GM21515 (cell line): ENCODE data around the gene KDM4B.

Experiments
- ATAC-seq: cut with Tn5 transposase; IDR thresholded peaks from one replicate; pipeline ENCODE4 v1.9.1; 2021; ENCODE audit not compliant: unreplicated experiment

Gene KDM4B

DNA sequence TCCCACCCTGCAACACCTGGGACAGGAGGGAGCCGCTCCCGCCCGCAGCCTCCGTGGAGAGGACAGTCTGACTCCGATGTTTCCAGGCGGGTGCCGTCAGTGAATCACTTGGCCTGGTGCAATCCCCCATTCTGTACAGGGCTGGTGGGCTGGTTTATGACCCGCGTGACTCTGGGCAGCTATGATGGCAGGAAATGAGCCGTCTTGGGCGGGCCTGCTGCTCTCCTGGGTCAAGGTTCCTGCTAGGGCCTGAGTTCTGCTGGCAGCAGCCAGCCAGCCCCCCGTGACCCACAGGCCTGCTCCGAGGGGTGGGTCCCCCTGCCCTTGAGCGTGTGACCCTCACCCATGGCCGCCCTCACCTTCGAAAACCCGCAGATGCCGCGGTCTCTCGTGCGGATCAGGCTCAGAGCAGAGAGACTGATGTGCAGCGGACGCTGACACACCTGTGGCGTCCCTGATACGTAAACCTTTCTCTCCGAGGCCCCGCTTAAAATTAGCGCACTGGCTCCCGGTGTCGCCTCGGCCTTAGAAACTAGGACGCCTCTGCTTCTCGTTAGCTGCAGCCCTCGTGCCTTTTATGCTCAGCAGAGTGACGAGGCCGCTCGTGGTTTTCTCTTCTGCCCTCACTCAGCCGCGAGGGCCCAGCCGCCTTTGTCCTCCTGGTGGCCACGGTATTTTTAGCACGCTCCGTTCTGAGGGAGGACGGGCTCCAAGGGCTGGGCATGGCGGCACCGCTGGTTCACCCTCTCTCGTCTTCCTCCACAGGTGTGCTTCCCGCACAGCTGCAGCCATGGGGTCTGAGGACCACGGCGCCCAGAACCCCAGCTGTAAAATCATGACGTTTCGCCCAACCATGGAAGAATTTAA is 63.4 kb downstream of the KDM4B start:
- ATAC-seq: no peak

DNA sequence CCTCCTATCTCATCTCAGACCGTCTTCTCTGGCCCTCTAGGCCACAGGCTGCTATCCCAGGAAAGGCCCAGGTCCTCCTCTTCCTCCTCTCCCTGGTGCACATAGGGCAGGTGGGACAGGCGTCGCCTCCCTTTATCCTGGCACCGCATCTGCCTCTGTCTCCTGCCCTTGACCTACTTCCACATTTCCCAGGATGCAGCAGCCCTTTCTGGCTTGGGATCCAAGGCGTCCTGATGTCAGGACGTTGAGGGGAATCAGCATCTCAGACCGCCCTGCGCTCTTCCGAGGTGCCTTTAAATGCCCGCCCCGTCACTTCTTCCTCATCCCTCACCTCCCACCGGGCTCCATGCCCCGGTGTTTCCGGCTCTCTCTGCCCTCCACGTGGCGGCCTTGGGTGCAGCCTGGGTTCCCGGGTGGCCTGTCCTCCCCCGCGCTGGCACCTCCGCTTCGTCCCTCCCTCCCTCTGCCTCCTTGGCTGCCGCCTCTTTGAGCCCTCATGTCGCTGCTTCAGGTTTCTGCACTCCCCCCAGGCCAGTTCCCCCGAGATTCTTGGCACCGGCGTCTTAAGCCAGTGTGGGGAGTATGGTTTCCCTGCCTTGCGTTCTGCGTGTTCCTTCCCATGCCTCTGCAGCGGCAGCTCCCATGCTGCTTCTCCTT is 66.3 kb downstream of the KDM4B start:
- ATAC-seq: no peak

DNA sequence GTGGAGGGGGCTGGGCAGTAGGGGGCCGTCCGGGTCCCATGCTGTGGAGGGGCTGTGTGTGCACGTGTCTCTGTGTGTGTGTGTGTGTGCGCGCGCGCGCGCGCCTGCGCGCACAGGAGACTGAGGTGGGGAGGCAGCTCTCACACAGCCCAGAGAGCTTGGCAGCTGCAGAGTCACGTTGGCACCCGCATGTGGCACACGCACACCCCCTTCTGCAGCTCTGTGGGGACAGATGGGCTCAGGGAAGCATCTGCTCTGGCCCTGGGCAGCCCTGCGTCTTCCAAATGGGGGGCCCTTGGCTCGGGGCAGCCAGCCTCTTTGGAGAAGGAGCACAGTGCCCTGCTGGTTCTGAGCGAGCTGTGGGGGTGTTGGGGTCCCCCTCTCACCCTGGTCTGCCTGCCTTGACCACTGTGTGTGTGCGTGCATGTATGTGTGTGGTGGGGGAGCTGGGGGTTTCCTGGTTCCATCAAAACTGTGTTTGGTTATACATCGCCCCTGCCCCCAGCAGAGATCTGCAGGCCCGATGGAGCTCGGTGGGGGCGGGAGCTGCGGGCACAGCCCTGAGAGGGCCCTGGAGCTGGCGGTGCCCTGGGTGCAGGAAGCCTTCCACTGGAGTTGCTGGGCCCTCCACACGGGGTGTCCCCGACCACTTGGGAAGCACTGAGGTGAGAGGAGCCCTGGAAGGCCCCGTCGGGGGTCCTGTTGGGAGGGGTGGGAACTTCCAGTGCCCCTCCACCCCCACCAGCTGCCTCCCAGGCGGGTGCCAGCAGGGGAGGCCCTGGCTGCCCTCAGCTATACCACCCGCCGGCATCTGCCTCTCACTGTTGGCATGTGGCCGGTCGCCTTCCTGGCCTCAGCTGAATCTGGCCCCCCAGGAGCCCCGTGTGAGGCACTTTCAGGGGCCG is 67.1 kb downstream of the KDM4B start:
- ATAC-seq: no peak

DNA sequence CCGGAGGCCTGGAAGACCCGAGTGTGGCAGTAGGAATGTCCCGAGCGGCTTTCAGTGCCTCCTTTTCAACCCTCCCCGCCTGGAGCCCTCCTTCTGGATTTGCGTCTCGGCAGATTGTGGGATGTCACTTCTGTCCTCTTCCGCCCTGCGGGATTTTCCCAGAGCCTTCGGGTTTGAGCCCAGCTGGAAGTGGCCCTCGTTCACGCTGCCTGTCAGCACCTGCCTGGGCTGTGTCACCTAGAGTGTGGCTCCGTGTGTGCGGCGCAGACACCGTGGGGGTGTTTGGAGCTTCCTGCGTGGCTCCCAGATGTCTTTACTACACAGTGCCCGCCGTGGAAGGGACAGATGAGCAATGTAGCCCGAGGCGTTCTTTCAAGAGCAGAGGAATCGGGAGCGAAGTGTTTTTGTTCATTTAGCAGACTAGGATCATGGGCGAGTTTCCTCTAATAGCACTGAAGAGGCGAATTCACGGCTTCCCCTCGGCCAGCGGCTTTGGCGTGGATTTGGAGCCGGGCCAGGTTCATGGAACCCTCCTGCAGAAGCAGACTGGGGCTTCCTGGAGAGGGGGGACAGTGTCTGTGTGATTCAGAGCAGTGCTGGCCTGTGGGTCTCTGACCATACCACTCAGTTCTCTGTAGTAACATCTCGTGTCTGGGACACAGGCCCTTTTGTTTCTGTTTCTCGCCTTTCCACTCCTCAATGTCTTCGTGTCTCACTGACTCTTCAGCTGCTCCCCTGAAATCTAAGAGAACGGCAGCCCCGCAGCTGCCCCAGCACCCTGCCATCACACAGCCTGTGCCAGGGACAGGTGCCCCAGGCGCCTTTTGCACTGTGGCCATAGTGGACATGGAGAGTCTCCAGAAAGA is 68.0 kb downstream of the KDM4B start:
- no peak for ATAC-seq

DNA sequence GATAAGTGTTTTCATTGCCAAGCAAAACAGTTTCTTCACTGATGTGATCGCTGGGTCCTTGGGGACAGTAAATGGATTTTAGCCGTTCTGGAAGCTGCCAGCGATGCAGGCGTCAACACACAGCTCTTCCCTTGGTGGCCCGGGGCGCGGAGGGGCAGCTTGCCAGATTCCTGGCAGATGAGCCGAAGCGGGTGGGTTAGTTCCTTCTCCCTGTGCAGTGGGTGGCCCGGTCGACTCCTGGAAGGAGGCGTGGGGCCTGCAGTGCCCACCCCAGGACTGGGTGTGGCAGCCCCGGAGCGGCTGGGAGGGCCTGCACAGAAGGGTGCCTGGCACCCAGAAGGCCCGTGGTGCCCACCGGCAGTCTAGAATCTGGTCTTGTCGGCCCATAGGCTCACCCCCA is 69.0 kb downstream of the KDM4B start:
- ATAC-seq: no peak

DNA sequence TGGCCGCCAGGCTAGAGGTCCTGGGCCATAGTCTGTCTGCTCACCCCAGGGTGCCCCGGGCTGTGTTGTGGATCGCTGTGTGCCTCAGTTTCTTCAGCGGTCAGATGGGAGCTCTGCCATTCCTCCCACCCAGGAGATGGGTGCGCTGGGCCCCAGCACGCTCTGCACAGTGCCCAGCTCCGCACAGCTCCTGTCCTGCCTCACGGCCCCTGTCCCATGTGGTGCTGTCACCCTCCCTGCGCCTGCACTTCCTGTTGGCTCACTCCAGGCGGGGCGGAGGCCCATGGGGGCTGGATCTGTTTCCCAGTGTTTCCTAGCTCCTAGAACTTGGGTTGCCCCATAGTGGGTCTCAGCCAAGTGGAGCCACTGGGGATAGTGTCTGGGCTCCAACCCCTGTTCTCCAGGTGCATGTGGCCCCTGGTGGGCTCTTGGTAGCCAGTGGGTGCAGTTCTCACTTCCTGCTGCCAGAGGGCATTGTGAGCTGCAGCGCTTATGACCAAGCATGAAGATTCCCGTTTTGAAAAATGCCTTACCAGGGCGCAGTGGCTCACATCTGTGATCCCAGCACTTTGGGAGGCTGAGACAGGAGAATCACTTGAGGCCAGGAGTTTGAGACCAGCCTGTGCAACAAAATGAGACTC is 69.8 kb downstream of the KDM4B start:
- no peak for ATAC-seq

DNA sequence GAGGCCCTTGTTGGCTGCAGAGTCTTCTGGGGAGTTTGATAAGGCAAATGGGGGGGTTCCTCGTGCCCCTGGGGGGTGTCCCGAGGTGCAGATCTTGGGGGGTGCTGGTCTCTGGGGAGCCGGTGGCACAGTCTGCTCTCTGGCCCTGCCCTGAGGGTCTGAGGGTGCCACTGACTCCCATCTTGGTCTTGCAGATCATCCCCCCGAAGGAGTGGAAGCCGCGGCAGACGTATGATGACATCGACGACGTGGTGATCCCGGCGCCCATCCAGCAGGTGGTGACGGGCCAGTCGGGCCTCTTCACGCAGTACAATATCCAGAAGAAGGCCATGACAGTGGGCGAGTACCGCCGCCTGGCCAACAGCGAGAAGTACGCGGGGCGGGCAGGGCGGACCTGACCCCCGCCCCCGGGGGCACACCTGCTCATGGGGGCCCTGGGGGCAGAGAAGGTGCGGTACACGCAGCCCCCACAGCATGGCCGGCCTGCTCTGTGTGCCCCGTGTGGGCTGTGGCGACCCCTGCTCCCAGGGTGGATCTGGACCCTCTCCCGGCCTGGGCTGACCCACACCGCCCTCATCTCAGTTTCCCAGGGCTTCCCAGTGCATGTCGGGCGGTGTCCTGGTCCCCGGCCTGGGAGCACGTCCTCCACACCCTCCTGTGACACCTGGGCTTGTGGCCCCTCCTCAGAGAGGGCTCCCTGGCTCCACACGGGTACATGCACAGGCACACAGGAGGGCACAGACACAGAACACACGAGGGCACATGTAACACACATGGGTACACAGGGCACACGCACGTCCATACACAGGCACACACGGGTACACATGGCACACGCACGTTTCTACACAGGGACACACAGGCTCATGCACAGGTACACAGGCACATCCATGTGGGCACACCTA is 71.0 kb downstream of the KDM4B start:
- ATAC-seq: no peak

DNA sequence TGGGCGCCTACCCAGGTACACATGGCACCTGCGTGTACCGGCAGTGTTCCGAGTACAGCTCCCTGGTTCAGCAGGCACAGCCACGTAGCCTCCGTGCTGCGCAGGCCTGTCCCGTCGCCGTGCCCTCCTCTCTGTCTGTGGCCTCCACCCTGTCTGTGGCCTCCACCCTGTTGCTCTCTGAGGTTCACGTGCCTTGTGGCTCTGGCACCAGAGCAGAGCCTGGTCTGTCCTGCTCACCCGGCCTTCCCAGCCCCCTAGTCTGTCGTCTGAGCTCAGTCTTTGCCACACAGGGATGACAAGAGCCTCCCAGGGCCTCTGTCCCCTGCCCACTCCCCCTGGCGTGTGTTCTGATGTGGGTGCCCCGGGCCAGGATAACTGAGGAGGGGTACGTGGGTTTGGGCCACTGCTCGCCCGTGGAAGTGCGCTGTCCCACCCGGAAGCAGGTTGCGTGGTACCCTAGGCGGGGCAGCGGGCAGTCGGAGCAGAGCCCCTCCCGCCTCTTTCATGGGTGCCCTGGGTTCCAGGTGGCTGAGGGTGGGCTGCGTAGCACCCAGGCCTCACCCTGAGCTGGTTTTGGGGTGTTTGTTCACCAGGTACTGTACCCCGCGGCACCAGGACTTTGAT is 71.7 kb downstream of the KDM4B start:
- no peak for ATAC-seq

DNA sequence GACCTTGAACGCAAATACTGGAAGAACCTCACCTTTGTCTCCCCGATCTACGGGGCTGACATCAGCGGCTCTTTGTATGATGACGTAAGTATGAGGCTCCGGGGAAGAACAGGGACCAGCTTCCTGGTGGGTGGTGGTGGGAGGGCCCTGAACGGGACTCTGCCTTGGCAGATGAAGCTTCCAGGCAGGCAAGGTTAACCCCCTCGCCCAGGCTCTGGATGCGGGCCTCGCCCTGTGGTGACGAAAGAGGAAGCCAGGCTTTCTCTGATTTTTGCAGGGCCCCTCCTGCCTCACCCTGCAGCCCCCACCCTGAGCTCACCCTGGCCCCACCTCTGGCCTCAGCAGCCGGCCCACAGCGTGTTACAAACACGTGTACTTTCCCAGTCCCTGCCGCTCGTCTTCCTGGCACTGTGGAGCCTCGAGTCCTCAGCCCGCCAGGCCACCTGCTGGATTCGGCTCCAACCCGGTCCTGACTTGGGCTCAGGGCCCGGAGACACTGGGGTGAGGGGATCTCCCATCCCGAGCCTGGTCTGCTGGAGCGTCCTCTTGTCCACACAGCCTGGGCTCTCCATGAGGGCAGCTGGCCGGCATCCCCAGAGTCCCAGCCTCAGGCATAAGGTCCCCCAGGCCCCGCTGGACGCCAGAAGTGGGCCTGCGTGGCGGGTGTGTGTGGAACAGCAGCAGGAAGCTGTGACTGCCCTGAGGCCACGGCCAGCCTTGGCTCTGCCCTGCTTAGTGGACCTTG is 72.4 kb downstream of the KDM4B start:
- no peak for ATAC-seq

DNA sequence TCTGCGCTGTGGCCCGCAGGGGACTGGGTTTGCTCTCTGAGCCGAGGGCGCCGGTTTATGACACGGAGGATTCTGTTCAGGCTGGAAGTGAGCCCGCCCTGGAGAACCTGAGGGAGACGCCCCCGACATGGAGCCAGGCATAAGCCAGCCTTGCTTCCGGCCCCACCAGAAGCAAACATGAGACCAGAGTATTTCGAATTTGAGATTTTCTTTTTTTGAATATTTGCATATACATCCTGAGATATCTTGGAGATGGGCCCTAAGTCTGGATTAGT is 72.9 kb downstream of the KDM4B start:
- no peak for ATAC-seq

DNA sequence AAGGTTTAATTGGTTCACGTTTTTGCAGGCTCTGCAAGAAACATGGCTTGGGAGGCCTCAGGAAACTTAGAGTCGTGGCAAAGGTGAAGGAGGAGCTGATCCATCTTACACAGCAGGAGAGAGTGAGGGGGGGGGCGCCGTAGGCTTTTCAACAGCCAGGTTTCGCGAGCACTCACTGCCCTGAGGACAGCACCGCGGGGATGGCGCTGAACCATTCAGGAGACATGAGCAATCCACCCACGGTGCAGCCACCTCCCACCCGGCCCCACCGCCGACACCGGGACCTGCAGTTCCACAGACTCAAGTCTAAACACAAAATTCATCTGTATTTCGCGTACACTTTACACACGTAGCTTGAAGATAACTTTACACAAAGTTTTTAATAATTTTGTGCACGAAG is 73.6 kb downstream of the KDM4B start:
- ATAC-seq: no peak

DNA sequence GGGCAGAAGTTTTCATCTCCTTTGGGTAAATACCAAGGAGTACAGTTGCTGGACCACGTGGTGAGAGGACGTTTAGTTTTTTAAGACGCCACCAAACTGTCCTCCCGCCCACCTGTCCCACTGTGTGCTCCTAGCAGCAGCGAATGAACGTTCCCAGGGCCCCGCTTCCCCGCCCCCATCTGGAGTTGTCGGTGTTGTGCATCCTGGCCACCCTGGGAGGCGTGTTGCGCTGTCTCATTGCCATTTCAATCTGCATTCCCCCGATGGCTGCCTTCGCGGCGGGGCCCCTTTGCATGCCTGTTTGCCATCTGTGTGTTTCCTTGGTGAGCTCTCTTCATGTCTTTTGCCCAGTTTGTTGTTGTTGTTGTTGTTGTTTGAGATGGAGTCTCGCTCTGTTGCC is 76.1 kb downstream of the KDM4B start:
- no peak for ATAC-seq

DNA sequence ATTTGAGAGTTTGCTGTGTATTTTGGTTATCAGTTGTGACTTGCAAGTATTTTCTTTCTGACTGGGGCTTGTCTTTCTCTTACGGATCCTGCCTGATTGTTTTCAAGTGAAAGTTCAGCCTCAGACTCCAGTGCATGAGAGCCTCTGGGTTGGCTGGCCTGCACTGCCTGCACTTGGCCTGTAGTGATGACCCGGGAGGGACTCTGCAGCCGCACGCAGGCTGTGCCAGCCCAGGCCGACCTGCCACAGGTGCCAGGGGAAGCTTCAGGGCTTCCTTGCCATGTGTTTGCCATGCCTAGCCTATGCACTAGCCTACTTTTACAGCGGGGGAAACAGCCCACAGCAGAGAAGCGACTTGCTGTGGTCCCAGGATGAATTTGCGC is 77.0 kb downstream of the KDM4B start:
- ATAC-seq: no peak

DNA sequence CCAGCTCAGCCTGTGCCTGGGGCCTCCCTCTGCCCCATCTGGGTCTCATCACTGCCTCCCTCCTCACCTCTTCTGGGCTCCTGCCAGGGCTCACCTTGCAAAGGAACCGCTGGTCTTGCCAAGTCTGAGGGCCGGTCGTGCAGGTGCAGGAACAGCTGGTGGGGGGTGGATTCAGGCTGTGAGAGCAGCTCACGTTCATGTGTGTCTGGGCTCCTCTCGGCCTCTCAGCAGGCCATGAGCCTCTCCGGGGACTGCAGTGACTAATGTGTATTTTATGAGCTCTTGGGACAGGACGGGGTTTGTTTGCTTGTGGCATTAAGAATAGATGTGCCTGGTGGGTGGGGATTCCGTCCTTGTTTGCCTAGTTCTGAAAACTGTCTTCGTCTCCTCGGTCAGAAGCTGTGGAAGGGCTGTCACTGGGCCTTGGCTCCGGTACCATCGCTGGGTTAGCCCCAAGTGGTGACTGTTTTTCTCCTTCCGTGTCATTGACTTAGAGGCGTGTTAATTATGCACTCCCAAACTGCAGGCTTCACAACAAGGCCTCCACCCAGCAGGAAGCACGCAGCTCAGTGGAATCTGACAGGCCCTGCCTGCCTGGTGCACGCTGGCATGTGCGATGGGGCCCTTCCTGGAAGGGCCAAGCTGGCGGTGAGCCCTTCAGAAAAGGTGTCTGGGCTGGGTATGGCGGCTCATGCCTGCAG is 77.6 kb downstream of the KDM4B start:
- no peak for ATAC-seq

DNA sequence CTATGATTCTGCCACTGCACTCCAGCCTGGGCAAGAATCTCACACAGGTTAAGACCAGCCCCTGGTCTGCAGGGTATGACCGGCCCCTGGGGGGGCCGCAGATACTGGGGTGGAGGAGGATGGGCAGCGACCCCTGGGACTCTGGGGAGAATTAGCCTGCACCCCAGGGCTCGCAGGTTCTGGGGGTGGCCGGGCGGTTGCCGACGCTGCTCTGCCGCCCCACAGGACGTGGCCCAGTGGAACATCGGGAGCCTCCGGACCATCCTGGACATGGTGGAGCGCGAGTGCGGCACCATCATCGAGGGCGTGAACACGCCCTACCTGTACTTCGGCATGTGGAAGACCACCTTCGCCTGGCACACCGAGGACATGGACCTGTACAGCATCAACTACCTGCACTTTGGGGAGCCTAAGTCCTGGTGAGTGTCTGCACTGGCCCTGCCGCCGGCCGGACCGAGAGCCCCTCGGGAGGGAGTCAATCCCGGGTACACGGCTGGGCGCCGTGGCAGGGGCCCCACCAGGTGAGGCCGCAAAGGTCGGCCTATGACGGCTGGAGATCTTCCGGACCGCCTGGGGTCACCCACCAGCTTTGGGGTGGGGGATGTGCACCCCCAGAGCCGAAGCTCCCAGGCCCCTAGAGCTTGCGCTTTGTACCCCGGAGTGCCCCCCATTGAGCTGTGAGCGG is 78.5 kb downstream of the KDM4B start:
- ATAC-seq: no peak

DNA sequence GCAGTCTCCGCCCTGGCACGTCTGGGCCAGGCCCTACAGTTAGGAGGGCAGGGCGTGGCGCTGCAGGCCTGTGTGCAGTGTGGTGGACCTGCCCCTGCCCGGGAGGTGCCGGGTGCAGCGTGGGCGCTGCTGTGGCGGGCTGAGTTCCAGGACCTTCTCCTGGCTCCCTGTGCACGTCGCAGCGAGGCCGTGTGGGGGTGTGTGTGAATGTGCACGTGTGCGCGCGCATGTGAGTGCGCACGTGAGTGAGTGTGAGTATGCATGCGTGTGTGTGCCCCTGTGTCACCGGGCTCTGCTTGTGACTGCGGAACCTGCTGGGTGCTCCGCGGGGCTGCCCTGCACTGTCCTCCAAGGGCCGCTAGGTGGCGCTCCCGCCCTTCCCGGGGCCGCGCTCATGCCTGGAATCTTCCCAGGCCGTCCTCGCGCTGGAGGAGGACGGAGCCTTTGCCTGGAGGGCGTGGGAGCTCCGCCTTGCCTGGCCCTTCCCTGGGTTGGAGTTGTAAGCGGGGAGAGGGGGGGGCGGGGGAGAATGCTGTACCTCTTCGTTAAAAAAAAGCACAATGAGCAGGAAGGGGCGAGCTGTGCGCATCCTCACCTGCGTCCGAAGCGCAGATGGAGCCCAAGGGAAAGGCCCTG is 79.3 kb downstream of the KDM4B start:
- ATAC-seq: no peak
